Gastrocnemius medialis (tissue), 4 donors: ENCODE results near the gene CD7. TPM values are rescaled to one million over a fixed set of nuclear protein-coding genes. Genes with fewer than 3 reads are reported as not detected.

Source experiments
- ATAC-seq, 2 donors: fragments of 150-250 bp; one replicate each; pipeline ENCODE4 v1.9.1; 2016
- DNase-seq, 2 donors: peaks; one replicate each; pipeline ENCODE4 v3.0.0-alpha.2; 2019
- H3K27ac ChIP-seq, 4 donors: fragments of 200-600 bp; sonication (generic); 1 replicate in 1 of 4; 2 replicates in 3 of 4; pipeline ENCODE4 v1.5.1; 2016 to 2018; ENCODE audit warnings: mild to moderate bottlenecking in 2 of 4, moderate library complexity in 1 of 4
- H3K27me3 ChIP-seq, 3 donors: fragments of 200-600 bp; sonication (generic) in 2 of 3; 1 replicate in 1 of 3; 2 replicates in 2 of 3; pipeline versions ENCODE4 v1.5.1 to v1.6.0; 2016 to 2019; ENCODE audit warnings: mild to moderate bottlenecking in 1 of 3, moderate library complexity in 1 of 3
- H3K36me3 ChIP-seq, 2 donors: fragments of 200-600 bp; sonication (generic) in 1 of 2; one replicate each; pipeline ENCODE4 v1.5.1; 2017 to 2018
- H3K4me1 ChIP-seq, 2 donors: fragments of 200-600 bp; sonication (generic) in 1 of 2; one replicate each; pipeline ENCODE4 v1.5.1; 2016 to 2017; ENCODE audit warnings: mild to moderate bottlenecking in 2 of 2
- H3K4me3 ChIP-seq, 4 donors: fragments of 200-600 bp; sonication (generic) in 3 of 4; 1 replicate in 1 of 4; 2 replicates in 3 of 4; pipeline ENCODE4 v1.5.1; 2016 to 2019; ENCODE audit warnings: mild to moderate bottlenecking in 2 of 4
- H3K9me3 ChIP-seq, 3 donors: fragments of 200-600 bp; sonication (generic) in 2 of 3; 1 replicate in 1 of 3; 2 replicates in 2 of 3; pipeline ENCODE4 v1.5.1; 2016 to 2019
- POLR2A ChIP-seq, 2 donors: fragments of 450-650 bp; IDR thresholded peaks; one replicate each; pipeline ENCODE4 v1.6.1; 2017; ENCODE audit warnings: antibody characterized with exemption in 2 of 2, mild to moderate bottlenecking in 2 of 2, moderate library complexity in 2 of 2
- in situ Hi-C, 4 donors: fragments of 200-750 bp; cut with MboI; loops; one replicate each; pipeline versions ENCODE4 v1.15.0 to v1.8.0; 2017; ENCODE audit warnings: low sequenced_read_pairs in 4 of 4
- intact Hi-C: fragments of 100-400 bp; cut with DNase I; formaldehyde crosslinking; loops from one replicate; pipeline ENCODE4 v1.15.1; 2023; ENCODE audit warnings: low total_unique reads
- total RNA-seq, 4 donors: library from RNA; depleted of rRNA; stranded (reverse); fragments of >200 nt; gene quantifications; one replicate each; pipeline versions ENCODE4 v1.1.0 to v1.2.3, GENCODE V29; 2016
- TF ChIP-seq, protein P1 (sequence below), 5 experiments: fragments of 450-650 bp in 3 of 5; fragments of 200-600 bp in 2 of 5; sonication (generic) in 2 of 5; IDR thresholded peaks in 4 of 5; conservative IDR thresholded peaks in 1 of 5; 1 replicate in 4 of 5; 2 replicates in 1 of 5; pipeline ENCODE4 v1.5.1; 2016 to 2019; ENCODE audit warnings: antibody characterized with exemption in 5 of 5, mild to moderate bottlenecking in 3 of 5, moderate library complexity in 3 of 5

CD7 gene
- total RNA-seq, 4 donors from 2014 or later, result 1.7 TPM; not detected in 3

- intact Hi-C loops, result loop anchor here (1.0 to 5.0 kb wide), 3 partner anchors 61 to 360 kb away; partner anchors contain the start of genes CCDC57 and PYCR1
- H3K4me1 ChIP-seq, result peaks cover 40 to 44% of the 10 kb centered on the region in 2 donors
- ATAC-seq, result peak; percentile 65 to 71
These were observed 20.1 kb downstream of the CD7 start for GRCh38 chr17:82297280-82297713.

DNA sequence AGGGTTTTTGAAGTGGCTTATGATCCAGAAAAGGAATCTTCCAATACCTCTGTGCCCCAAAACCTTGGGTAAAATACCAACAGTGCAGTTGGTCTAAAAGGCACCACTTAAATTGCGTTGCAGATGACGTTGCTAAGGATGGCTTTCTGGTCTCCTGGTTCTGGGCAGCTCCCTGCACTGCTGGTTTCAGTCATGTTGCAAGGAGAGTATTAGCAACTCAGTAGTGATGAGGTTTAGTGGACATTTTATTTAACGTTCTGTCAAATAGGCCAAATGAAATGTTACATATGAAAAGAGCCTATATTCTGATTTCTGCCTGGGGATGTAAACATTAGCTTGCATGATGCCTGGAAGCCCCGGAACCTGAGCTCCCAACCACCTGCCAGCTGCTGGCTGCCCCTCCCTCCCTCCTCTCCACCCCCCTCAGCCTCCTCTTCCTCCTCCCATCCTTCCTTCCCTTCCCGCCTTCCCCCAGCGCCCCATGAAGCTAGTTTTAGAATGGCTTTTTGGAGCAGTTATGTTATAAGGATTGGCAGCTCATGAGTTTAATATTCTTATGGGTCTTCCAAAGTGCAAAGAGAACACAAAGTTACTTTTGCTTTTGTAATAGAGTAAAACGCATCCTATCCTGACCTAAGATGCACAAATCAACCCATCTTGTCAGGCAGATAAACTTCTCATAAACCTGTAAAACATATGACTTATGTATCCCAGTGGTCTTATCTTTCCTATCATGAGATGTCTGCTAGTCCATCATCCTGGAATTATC is 20.7 kb downstream of the CD7 start:
- Histone ChIP-seq H3K27me3 (no peaks in the 10 kb centered on the region), H3K9me3 (no peaks in the 10 kb centered on the region), H3K36me3 (no peaks in the 10 kb centered on the region), H3K4me1 (peaks cover 40 to 44% of the 10 kb centered on the region in 2 donors), H3K27ac (peak overlapping the region; percentile 84 to 98 (median 93)), H3K4me3 (peak overlapping the region; percentile 9 to 62 (median 56))
- ATAC-seq, result no peak
- TF ChIP-seq, protein P1, sequence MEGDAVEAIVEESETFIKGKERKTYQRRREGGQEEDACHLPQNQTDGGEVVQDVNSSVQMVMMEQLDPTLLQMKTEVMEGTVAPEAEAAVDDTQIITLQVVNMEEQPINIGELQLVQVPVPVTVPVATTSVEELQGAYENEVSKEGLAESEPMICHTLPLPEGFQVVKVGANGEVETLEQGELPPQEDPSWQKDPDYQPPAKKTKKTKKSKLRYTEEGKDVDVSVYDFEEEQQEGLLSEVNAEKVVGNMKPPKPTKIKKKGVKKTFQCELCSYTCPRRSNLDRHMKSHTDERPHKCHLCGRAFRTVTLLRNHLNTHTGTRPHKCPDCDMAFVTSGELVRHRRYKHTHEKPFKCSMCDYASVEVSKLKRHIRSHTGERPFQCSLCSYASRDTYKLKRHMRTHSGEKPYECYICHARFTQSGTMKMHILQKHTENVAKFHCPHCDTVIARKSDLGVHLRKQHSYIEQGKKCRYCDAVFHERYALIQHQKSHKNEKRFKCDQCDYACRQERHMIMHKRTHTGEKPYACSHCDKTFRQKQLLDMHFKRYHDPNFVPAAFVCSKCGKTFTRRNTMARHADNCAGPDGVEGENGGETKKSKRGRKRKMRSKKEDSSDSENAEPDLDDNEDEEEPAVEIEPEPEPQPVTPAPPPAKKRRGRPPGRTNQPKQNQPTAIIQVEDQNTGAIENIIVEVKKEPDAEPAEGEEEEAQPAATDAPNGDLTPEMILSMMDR (IDR thresholded peaks at IDR 0.05 in 4 of 5, conservative IDR thresholded peaks at IDR 0.05 in 1 of 5), result no peak
- no peak for TF ChIP-seq POLR2A (IDR thresholded peaks at IDR 0.05)
- peak in 1 of 2 donors; percentile 61 for DNase-seq
- intact Hi-C loops (loop anchor here (1.0 to 5.0 kb wide), 3 partner anchors 60 to 359 kb away; partner anchors contain the start of genes CCDC57 and PYCR1), in situ Hi-C loops (no loop called here)

More at GRCh38 chr17:82297280-82297713, 20.1 kb downstream of the CD7 start:
- Histone ChIP-seq H3K27me3 (no peaks in the 10 kb centered on the region), H3K36me3 (no peaks in the 10 kb centered on the region), H3K27ac (peak overlapping the region; percentile 84 to 98 (median 93)), H3K4me3 (peak overlapping the region; percentile 49 to 62 (median 56)), H3K9me3 (no peaks in the 10 kb centered on the region)
- DNase-seq, result peak; percentile 94 to 98
- TF ChIP-seq, protein P1 (IDR thresholded peaks at IDR 0.05 in 4 of 5, conservative IDR thresholded peaks at IDR 0.05 in 1 of 5), result peak in 1 of 5 experiments; percentile 33
- TF ChIP-seq POLR2A (IDR thresholded peaks at IDR 0.05), result peak; percentile 82 to 90
- in situ Hi-C loops, result no loop called here

DNA sequence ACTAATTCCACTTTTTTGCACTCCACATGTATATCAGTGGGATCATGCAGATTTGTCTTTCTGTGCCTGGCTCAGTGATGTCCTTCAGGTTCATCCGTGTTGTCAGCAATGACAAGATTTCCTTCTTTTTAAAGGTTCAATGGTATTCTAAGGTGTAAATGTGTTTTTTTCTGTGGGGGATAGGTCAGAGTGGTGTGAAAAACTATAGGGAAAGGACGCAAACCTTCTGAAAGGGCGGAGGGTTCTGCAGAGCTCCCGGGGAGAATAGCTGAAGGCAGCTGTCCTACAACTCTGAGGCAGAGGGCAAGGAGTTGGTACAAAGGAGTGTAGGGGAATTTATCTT is 22.0 kb downstream of the CD7 start:
- ATAC-seq, result no peak
- H3K9me3 ChIP-seq, result no peaks in the 10 kb centered on the region
- no peak overlapping the region for H3K4me3 ChIP-seq
- TF ChIP-seq, protein P1 (IDR thresholded peaks at IDR 0.05 in 4 of 5, conservative IDR thresholded peaks at IDR 0.05 in 1 of 5), result no peak
- TF ChIP-seq POLR2A (IDR thresholded peaks at IDR 0.05), result no peak
- intact Hi-C loops, result loop anchor here (5.0 kb wide), 1 partner anchor 358 kb away; the partner anchor contains the start of gene PYCR1
- in situ Hi-C loops, result no loop called here
- H3K36me3 ChIP-seq, result no peaks in the 10 kb centered on the region
- DNase-seq, result no peak
- H3K27ac ChIP-seq, result peak overlapping the region in 2 of 4 donors; percentile 98
- no peaks in the 10 kb centered on the region for H3K27me3 ChIP-seq
- H3K4me1 ChIP-seq, result peaks cover 40 to 41% of the 10 kb centered on the region in 2 donors

GRCh38 chr17:82294064-82294773 is 23.2 kb downstream of the CD7 start:
- Histone ChIP-seq H3K27me3 (no peaks in the 10 kb centered on the region), H3K9me3 (no peaks in the 10 kb centered on the region), H3K4me3 (peak overlapping the region; percentile 47 to 78 (median 52)), H3K4me1 (peaks cover 40 to 47% of the 10 kb centered on the region in 2 donors), H3K27ac (peak overlapping the region; percentile 90 to 99 (median 98)), H3K36me3 (no peaks in the 10 kb centered on the region)
- TF ChIP-seq, protein P1 (IDR thresholded peaks at IDR 0.05 in 4 of 5, conservative IDR thresholded peaks at IDR 0.05 in 1 of 5), result no peak
- peak; percentile 25 to 32 for TF ChIP-seq POLR2A (IDR thresholded peaks at IDR 0.05)
- in situ Hi-C loops, result no loop called here
- intact Hi-C loops, result no loop called here
- no peak for DNase-seq
- ATAC-seq, result peak in 1 of 2 donors; percentile 7
